Limb (tissue), 2 donors: ENCODE data around the gene DOCK3.
"Not testable (repeated sequence)": the region's sequence is repeated elsewhere in the genome, so short reads cannot be mapped to it uniquely, and the experiment has no call there.

Source experiments
- DNase-seq, 2 donors: peaks; one replicate each; pipeline ENCODE4 v3.0.0-alpha.2; 2016; ENCODE audit errors: extremely low spot score in 2 of 2

The DOCK3 gene

GRCh38 chr3:50874876-50875275 is 200.1 kb downstream of the DOCK3 start:
- not testable (repeated sequence) for DNase-seq

- no peak for DNase-seq
These were observed 202.2 kb downstream of the DOCK3 start for GRCh38 chr3:50876947-50877346.

- DNase-seq, result not testable (repeated sequence)
These were observed 208.0 kb downstream of the DOCK3 start for GRCh38 chr3:50882733-50883132.

GRCh38 chr3:50883755-50884154 is 209.0 kb downstream of the DOCK3 start:
- no peak for DNase-seq

- DNase-seq, result no peak
These were observed 210.5 kb downstream of the DOCK3 start for GRCh38 chr3:50885070-50885850.

- no peak for DNase-seq
These were observed 216.1 kb downstream of the DOCK3 start for GRCh38 chr3:50890688-50891344.

GRCh38 chr3:50901097-50901496 is 226.4 kb downstream of the DOCK3 start:
- DNase-seq, result not testable (repeated sequence)

GRCh38 chr3:50912746-50913145 is 238.0 kb downstream of the DOCK3 start:
- DNase-seq, result no peak

GRCh38 chr3:50913260-50913659 is 238.5 kb downstream of the DOCK3 start:
- DNase-seq, result no peak

GRCh38 chr3:50922071-50922470 is 247.3 kb downstream of the DOCK3 start:
- DNase-seq, result not testable (repeated sequence)

GRCh38 chr3:50923955-50924354 is 249.2 kb downstream of the DOCK3 start:
- no peak for DNase-seq

- no peak for DNase-seq
These were observed 249.9 kb downstream of the DOCK3 start for GRCh38 chr3:50924638-50925037.

GRCh38 chr3:50926868-50927267 is 252.1 kb downstream of the DOCK3 start:
- DNase-seq, result no peak

GRCh38 chr3:50930371-50931208 is 255.9 kb downstream of the DOCK3 start:
- DNase-seq, result no peak

GRCh38 chr3:50932918-50933317 is 258.2 kb downstream of the DOCK3 start:
- not testable (repeated sequence) for DNase-seq

- DNase-seq, result no peak
These were observed 261.7 kb downstream of the DOCK3 start for GRCh38 chr3:50936389-50936788.

- no peak for DNase-seq
These were observed 272.7 kb downstream of the DOCK3 start for GRCh38 chr3:50947419-50947818.

GRCh38 chr3:50950591-50950990 is 275.9 kb downstream of the DOCK3 start:
- no peak for DNase-seq

GRCh38 chr3:50953825-50954414 is 279.2 kb downstream of the DOCK3 start:
- no peak for DNase-seq

GRCh38 chr3:50961386-50961785 is 286.7 kb downstream of the DOCK3 start:
- no peak for DNase-seq

- peak; percentile 34 to 50 for DNase-seq
These were observed 296.8 kb downstream of the DOCK3 start for GRCh38 chr3:50971487-50971924.

GRCh38 chr3:50972029-50972428 is 297.3 kb downstream of the DOCK3 start:
- no peak for DNase-seq
